KMS-11 (cell line): ENCODE data around the gene ARMS2.

Source experiments
- H2AFZ ChIP-seq: fragments of 200-600 bp; sonication (generic); 2 replicates; pipeline ENCODE4 v1.6.1; 2016; ENCODE audit warnings: antibody characterized with exemption, mixed run types, low read depth
- H3K27ac ChIP-seq: fragments of 200-600 bp; sonication (generic); 2 replicates; pipeline ENCODE4 v1.6.1; 2016; ENCODE audit warnings: mild to moderate bottlenecking, mixed run types
- H3K27me3 ChIP-seq: fragments of 200-600 bp; sonication (generic); 2 replicates; pipeline ENCODE4 v1.6.1; 2017; ENCODE audit warnings: mild to moderate bottlenecking, low read depth, mixed run types, moderate library complexity; ENCODE audit not compliant: insufficient read depth
- H3K36me3 ChIP-seq: fragments of 200-600 bp; sonication (generic); 2 replicates; pipeline ENCODE4 v1.6.1; 2017; ENCODE audit warnings: mild to moderate bottlenecking, mixed run types; ENCODE audit not compliant: insufficient read depth
- H3K4me1 ChIP-seq: fragments of 200-600 bp; sonication (generic); 2 replicates; pipeline ENCODE4 v1.6.1; 2016; ENCODE audit warnings: mild to moderate bottlenecking, low read depth, mixed run types; ENCODE audit not compliant: poor library complexity, severe bottlenecking
- H3K4me2 ChIP-seq: fragments of 200-600 bp; sonication (generic); 2 replicates; pipeline ENCODE4 v1.7.0; 2016; ENCODE audit warnings: mild to moderate bottlenecking, mixed run types
- H3K4me3 ChIP-seq: fragments of 200-600 bp; sonication (generic); IDR thresholded peaks from 2 replicates; pipeline ENCODE4 v1.6.1; 2017; ENCODE audit warnings: low read depth, low read length, mixed read lengths; ENCODE audit not compliant: insufficient read depth
- H3K79me2 ChIP-seq: fragments of 200-600 bp; sonication (generic); 2 replicates; pipeline ENCODE4 v1.6.1; 2016; ENCODE audit warnings: low read depth, mixed run types; ENCODE audit not compliant: insufficient read depth
- H3K9ac ChIP-seq: fragments of 200-600 bp; sonication (generic); 2 replicates; pipeline ENCODE4 v1.6.1; 2016; ENCODE audit warnings: mild to moderate bottlenecking, mixed run types
- H4K20me1 ChIP-seq: fragments of 200-600 bp; sonication (generic); 2 replicates; pipeline ENCODE4 v1.6.1; 2016; ENCODE audit warnings: mild to moderate bottlenecking, mixed run types; ENCODE audit not compliant: insufficient read depth
- CTCF ChIP-seq: fragments of 200-600 bp; sonication (generic); conservative IDR thresholded peaks from 2 replicates; pipeline ENCODE4 v1.6.1; 2017; ENCODE audit warnings: low read depth, mild to moderate bottlenecking, antibody characterized with exemption, low read length, moderate library complexity, mixed read lengths

ARMS2 gene

GRCh38 chr10:122499491-122499941, 45.1 kb downstream of the ARMS2 start:
- no peak overlapping the region for H3K4me3 ChIP-seq
- H3K4me2 ChIP-seq, result no peak overlapping the region
- no peak overlapping the region for H3K9ac ChIP-seq
- TF ChIP-seq CTCF, result no peak
- H3K79me2 ChIP-seq, result no peaks in the 10 kb centered on the region
- H4K20me1 ChIP-seq, result no peaks in the 10 kb centered on the region
- H3K27ac ChIP-seq, result no peak overlapping the region
- H3K27me3 ChIP-seq, result no peaks in the 10 kb centered on the region
- H3K4me1 ChIP-seq, result no peaks in the 10 kb centered on the region
- H3K36me3 ChIP-seq, result no peaks in the 10 kb centered on the region
- H2AFZ ChIP-seq, result no peak overlapping the region

DNA sequence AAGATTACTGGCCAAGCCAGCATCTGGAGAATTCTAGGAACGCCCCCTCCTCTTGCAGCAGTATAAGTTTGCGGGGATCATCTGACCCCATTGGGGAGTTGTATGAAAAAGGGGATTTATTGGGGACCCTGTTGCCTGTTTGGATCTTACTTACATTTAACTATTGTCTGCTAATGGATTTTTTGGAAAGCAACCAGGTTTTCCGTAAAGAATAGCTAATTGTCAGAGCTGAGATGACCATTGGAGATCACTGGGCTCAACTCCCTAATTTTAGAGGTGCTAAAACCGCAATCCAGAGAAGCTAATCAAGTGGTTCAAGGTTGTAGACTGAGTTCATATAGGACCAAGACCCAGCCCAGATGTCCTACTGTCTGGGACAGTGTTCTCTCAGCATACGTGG, 45.7 kb downstream of the ARMS2 start:
- Histone ChIP-seq H3K36me3 (no peaks in the 10 kb centered on the region), H3K4me2 (no peak overlapping the region), H3K27ac (no peak overlapping the region), H4K20me1 (no peaks in the 10 kb centered on the region), H3K4me3 (no peak overlapping the region), H2AFZ (no peak overlapping the region), H3K4me1 (no peaks in the 10 kb centered on the region), H3K27me3 (no peaks in the 10 kb centered on the region), H3K9ac (no peak overlapping the region), H3K79me2 (no peaks in the 10 kb centered on the region)
- TF ChIP-seq CTCF, result no peak

- no peaks in the 10 kb centered on the region for H3K27me3 ChIP-seq
Observed at GRCh38 chr10:122500726-122501125, 46.3 kb downstream of the ARMS2 start.

DNA sequence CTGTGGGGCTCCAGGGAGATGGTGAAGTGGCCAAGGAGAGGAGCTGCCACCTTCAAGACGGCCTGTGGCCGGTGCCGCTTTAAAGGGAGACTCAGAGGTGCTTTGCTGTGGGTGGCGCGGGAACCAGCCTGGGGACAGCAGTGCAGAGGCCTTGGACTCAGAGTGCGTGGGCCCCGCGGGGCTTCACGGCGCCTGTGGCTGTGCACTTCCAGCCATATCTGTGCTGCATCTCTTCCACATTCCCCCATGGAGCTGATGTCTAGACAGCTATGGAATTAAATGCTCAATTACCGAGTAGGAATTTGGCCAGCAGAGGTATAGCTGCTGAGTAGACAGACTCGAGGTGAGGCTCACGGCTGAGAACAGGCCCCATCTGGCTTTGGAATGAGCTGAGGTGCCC, 48.6 kb downstream of the ARMS2 start:
- H3K36me3 ChIP-seq, result no peaks in the 10 kb centered on the region
- H2AFZ ChIP-seq, result no peak overlapping the region
- no peak for TF ChIP-seq CTCF
- no peak overlapping the region for H3K9ac ChIP-seq
- H3K4me3 ChIP-seq, result no peak overlapping the region
- no peaks in the 10 kb centered on the region for H3K27me3 ChIP-seq
- H4K20me1 ChIP-seq, result no peaks in the 10 kb centered on the region
- no peaks in the 10 kb centered on the region for H3K4me1 ChIP-seq
- no peaks in the 10 kb centered on the region for H3K79me2 ChIP-seq
- no peak overlapping the region for H3K4me2 ChIP-seq
- no peak overlapping the region for H3K27ac ChIP-seq

More at GRCh38 chr10:122500726-122501125, 46.3 kb downstream of the ARMS2 start:
- Histone ChIP-seq H3K27ac (no peak overlapping the region), H4K20me1 (no peaks in the 10 kb centered on the region), H3K36me3 (no peaks in the 10 kb centered on the region), H3K4me2 (no peak overlapping the region), H3K4me3 (no peak overlapping the region), H2AFZ (no peak overlapping the region), H3K9ac (no peak overlapping the region), H3K4me1 (no peaks in the 10 kb centered on the region), H3K79me2 (no peaks in the 10 kb centered on the region)
- no peak for TF ChIP-seq CTCF
